H1 (cell line): ENCODE results near the gene GRAMD2A. TPM values are rescaled to one million over a fixed set of nuclear protein-coding genes. Genes with fewer than 3 reads are reported as not detected.

Source experiments
- BCL11A ChIP-seq, 2 experiments: IDR thresholded peaks; one replicate each; pipeline ENCODE4 v1.6.1; 2011; ENCODE audit warnings: low read depth in 2 of 2, low read length in 2 of 2, mild to moderate bottlenecking in 2 of 2
- EP300 ChIP-seq, 2 experiments: IDR thresholded peaks; 1 replicate in 1 of 2; 2 replicates in 1 of 2; pipeline ENCODE4 v1.6.1; 2011 to 2012; ENCODE audit warnings: low read depth in 2 of 2, low read length in 2 of 2, mild to moderate bottlenecking in 2 of 2, borderline replicate concordance in 1 of 2, inconsistent platforms in 1 of 2, moderate library complexity in 1 of 2
- SIX5 ChIP-seq: IDR thresholded peaks from 2 replicates; pipeline ENCODE4 v1.6.1; 2011; ENCODE audit warnings: mild to moderate bottlenecking, low read depth, low read length
- polyA plus RNA-seq, 7 experiments: library from polyadenylated mRNA; depleted of rRNA in 3 of 7; stranded (reverse) in 5 of 7; unstranded in 2 of 7; fragments of >200 nt in 5 of 7; fragments of 200-250 nt in 2 of 7; gene quantifications; 1 replicate in 5 of 7; 2 replicates in 1 of 7; 4 replicates in 1 of 7; pipeline versions ENCODE4 v1.2.1 to v1.2.3, GENCODE V29; 2011 to 2013; ENCODE audit warnings: missing spikeins in 2 of 7, mixed read lengths in 2 of 7
- total RNA-seq: library from RNA; stranded (reverse); fragmentation: NEBNext Ultra II Directional; extraction: Animal tissue kit (Norgen Biotek cat#: 25700); gene quantifications from 2 replicates; pipeline ENCODE4 v1.2.1, GENCODE V29; 2021

Gene GRAMD2A
- total and polyA plus RNA-seq, 2 of the 8 experiments (the other 6 are each of a cell fraction or from before 2014, with no cell fraction given): 0.57 to 1.5 TPM

DNA sequence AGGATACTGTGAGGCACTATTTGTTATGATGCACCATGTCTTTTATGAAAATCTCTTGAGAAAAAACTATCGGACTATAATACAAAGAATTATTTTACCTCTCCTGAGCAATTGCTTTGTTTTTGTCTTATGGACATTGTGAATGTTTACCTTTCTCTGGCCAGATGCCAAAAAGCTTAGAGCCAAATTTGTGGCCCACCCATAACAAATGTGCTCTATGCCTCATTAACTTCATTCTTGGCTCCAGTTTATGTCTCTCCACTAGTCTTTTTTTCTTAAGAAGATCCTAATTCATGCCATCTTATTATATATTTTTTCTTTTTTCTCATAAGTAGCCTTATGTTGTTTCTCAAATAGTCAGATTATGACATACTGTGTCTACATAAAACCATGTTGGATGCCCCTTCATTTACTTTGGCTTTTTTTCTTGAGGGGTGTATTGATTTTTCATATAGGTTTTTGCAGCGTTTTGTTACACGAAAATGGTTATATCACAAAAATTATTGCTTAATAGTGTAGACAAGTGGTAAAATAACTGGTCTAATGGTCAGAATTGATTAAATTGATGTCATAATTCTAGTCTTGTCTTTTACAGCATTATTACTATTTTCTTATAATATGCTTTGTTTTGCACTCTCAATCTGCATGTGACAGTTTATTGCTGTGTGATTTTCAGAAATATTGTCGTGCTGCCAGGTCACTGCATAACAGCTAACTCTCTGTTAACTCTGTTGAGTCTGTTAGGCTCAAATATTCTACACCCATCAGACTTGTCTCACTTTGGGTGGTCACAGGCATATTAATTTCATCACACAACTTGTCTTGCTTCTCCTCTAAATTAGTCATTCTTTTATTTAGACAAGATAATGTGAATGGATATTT, 61.2 kb downstream of the GRAMD2A start (continued):
- TF ChIP-seq EP300 (IDR thresholded peaks at IDR 0.05; ENCODE audit: borderline replicate concordance in 1 of 2, low read depth in 2 of 2, low read length in 2 of 2): no peak
- no peak for TF ChIP-seq SIX5
- no peak for TF ChIP-seq BCL11A (IDR thresholded peaks at IDR 0.05; ENCODE audit: low read depth in 2 of 2, low read length in 2 of 2)
